HCT116 (cell line): ENCODE results near the gene VSX1. TPM values are rescaled to one million over a fixed set of nuclear protein-coding genes. Genes with fewer than 3 reads are reported as not detected.

Source experiments
- ATAC-seq: fragments of 200-7000 bp; cut with Tn5 transposase; 2 replicates; pipeline ENCODE4 v1.9.1; 2020; ENCODE audit warnings: mild to moderate bottlenecking, moderate library complexity
- BruUV-seq: library from RNA; stranded (reverse); fragments of 400-500 nt; replicated peaks from 2 replicates; lab custom pipeline; 2021; lab: Mats Ljungman, UMichigan
- CTCF ChIA-PET: fragments of 300-600 bp; sonication (Branson Sonifier 250); formaldehyde crosslinking; loops from one replicate; lab custom pipeline; 2021; ENCODE audit warnings: antibody characterized with exemption; lab: Charles Lee
- POLR2A ChIA-PET: fragments of 300-600, 350-600 bp; sonication (Branson Sonifier 250); formaldehyde crosslinking; loops from one replicate; lab custom pipeline; 2021; ENCODE audit warnings: antibody characterized with exemption; lab: Charles Lee
- RAD21 ChIA-PET, 2 experiments: fragments of 300-600 bp; sonication (Branson Sonifier 250); formaldehyde crosslinking; loops; one replicate each; lab custom pipeline; 2023; ENCODE audit warnings: low total read pairs in 2 of 2; ENCODE audit not compliant: uncharacterized antibody in 2 of 2, unreplicated experiment in 2 of 2, low non-redundant PET in 1 of 2; lab: Charles Lee
- DNase-seq: peaks from one replicate; pipeline ENCODE4 v3.0.0-alpha.2; 2010; ENCODE audit warnings: low read depth, low spot score
- H2AFZ ChIP-seq: fragments of 200-600 bp; shearing (Covaris generic), sonication (generic); 2 replicates; pipeline ENCODE4 v1.6.1; 2017; ENCODE audit warnings: low read depth, mixed run types, mixed read lengths, antibody characterized with exemption, low read length; ENCODE audit not compliant: poor library complexity, severe bottlenecking
- H3K27ac ChIP-seq: 2 replicates; pipeline ENCODE4 v1.5.1; 2012; ENCODE audit warnings: low read depth, low read length
- H3K27me3 ChIP-seq: fragments of 200-600 bp; sonication (generic); 2 replicates; pipeline ENCODE4 v1.6.1; 2016; ENCODE audit warnings: mixed run types, low read length, mixed read lengths; ENCODE audit not compliant: insufficient read depth
- H3K36me3 ChIP-seq, 2 experiments: fragments of 200-500 bp in 1 of 2; fragments of 200-600 bp in 1 of 2; sonication (Bioruptor generic) in 1 of 2; sonication (generic) in 1 of 2; 2 replicates each; pipeline versions ENCODE4 v1.5.1 to v1.6.1; 2014 to 2016; ENCODE audit warnings: low read length in 2 of 2, inconsistent platforms in 1 of 2, mixed read lengths in 1 of 2, mixed run types in 1 of 2; ENCODE audit not compliant: insufficient read depth in 2 of 2, control insufficient read depth in 1 of 2
- H3K4me1 ChIP-seq, 2 experiments: fragments of 200-600 bp in 1 of 2; sonication (generic) in 1 of 2; 2 replicates each; pipeline versions ENCODE4 v1.5.1 to v1.6.1; 2012 to 2017; ENCODE audit warnings: low read length in 2 of 2, inconsistent platforms in 1 of 2, mild to moderate bottlenecking in 1 of 2, mixed read lengths in 1 of 2, mixed run types in 1 of 2, moderate library complexity in 1 of 2; ENCODE audit not compliant: insufficient read depth in 2 of 2, control insufficient read depth in 1 of 2
- H3K4me2 ChIP-seq: fragments of 200-600 bp; sonication (generic); 2 replicates; pipeline ENCODE4 v1.6.1; 2017; ENCODE audit warnings: mixed run types, low read length, mixed read lengths
- H3K4me3 ChIP-seq, 2 experiments: fragments of 200-600 bp in 1 of 2; sonication (generic) in 1 of 2; replicated peaks in 1 of 2; 2 replicates each; pipeline ENCODE4 v1.5.1; 2011 to 2016; ENCODE audit warnings: low read length in 2 of 2, control low read depth in 1 of 2, low read depth in 1 of 2, mild to moderate bottlenecking in 1 of 2, mixed read lengths in 1 of 2, mixed run types in 1 of 2
- H3K79me2 ChIP-seq: fragments of 200-600 bp; sonication (generic); 2 replicates; pipeline ENCODE4 v1.6.1; 2017; ENCODE audit warnings: mild to moderate bottlenecking, mixed run types, low read length, moderate library complexity, mixed read lengths; ENCODE audit not compliant: insufficient read depth
- H3K9ac ChIP-seq: fragments of 200-600 bp; sonication (generic); 2 replicates; pipeline ENCODE4 v1.6.1; 2016; ENCODE audit warnings: low read length, mixed read lengths
- H3K9me2 ChIP-seq: fragments of 200-600 bp; sonication (generic), shearing (Covaris generic); 2 replicates; pipeline ENCODE4 v1.6.1; 2017; ENCODE audit warnings: mixed run types, mild to moderate bottlenecking, moderate library complexity; ENCODE audit not compliant: insufficient read depth
- H3K9me3 ChIP-seq, 2 experiments: fragments of 200-500 bp in 1 of 2; fragments of 200-600 bp in 1 of 2; sonication (Bioruptor generic) in 1 of 2; sonication (generic) in 1 of 2; 2 replicates each; pipeline ENCODE4 v1.6.1; 2014 to 2017; ENCODE audit warnings: low read length in 2 of 2, mixed read lengths in 2 of 2, inconsistent platforms in 1 of 2, low read depth in 1 of 2, mild to moderate bottlenecking in 1 of 2, mixed run types in 1 of 2, moderate library complexity in 1 of 2; ENCODE audit not compliant: control insufficient read depth in 1 of 2, insufficient read depth in 1 of 2
- H4K20me1 ChIP-seq: fragments of 200-600 bp; sonication (generic), shearing (Covaris generic); 2 replicates; pipeline ENCODE4 v1.6.1; 2017; ENCODE audit warnings: mixed run types, mild to moderate bottlenecking, moderate library complexity; ENCODE audit not compliant: insufficient read depth
- CBX3 ChIP-seq: IDR thresholded peaks from 2 replicates; pipeline ENCODE4 v1.6.1; 2012; ENCODE audit warnings: low read depth
- EGR1 ChIP-seq: IDR thresholded peaks from 2 replicates; pipeline ENCODE4 v1.6.1; 2012; ENCODE audit warnings: low read depth
- ELF1 ChIP-seq: IDR thresholded peaks from 2 replicates; pipeline ENCODE4 v1.6.1; 2012; ENCODE audit warnings: low read depth, borderline replicate concordance
- EZH2phosphoT487 ChIP-seq: fragments of 200-600 bp; IDR thresholded peaks from 2 replicates; pipeline ENCODE4 v1.6.1; 2018; ENCODE audit warnings: antibody characterized with exemption, borderline replicate concordance
- JUND ChIP-seq: IDR thresholded peaks from 2 replicates; pipeline ENCODE4 v1.6.1; 2012
- POLR2AphosphoS5 ChIP-seq: IDR thresholded peaks from 2 replicates; pipeline ENCODE4 v1.6.1; 2011; ENCODE audit warnings: mild to moderate bottlenecking, low read depth, low read length, moderate library complexity
- RAD21 ChIP-seq: IDR thresholded peaks from 2 replicates; pipeline ENCODE4 v1.6.1; 2012; ENCODE audit warnings: low read depth, mild to moderate bottlenecking
- SIN3A ChIP-seq: IDR thresholded peaks from 2 replicates; pipeline ENCODE4 v1.6.1; 2012; ENCODE audit warnings: low read depth
- SRF ChIP-seq: IDR thresholded peaks from 2 replicates; pipeline ENCODE4 v1.6.1; 2012; ENCODE audit warnings: low read depth
- ZFX ChIP-seq: fragments of 450-650 bp; IDR thresholded peaks from 2 replicates; pipeline ENCODE4 v1.6.1; 2017
- ZNF274 ChIP-seq: fragments of 200-500 bp; sonication (Bioruptor generic); IDR thresholded peaks from 2 replicates; pipeline ENCODE4 v1.6.1; 2014; ENCODE audit warnings: mild to moderate bottlenecking, low read depth, low read length, inconsistent platforms
- intact Hi-C: fragments of 100-400 bp; cut with micrococcal nuclease; formaldehyde crosslinking; loops from 2 replicates; pipeline ENCODE4 v1.10.0; 2022
- total RNA-seq: library from RNA; stranded (reverse); gene quantifications from one replicate; pipeline ENCODE4 v1.2.1, GENCODE V29; 2021; ENCODE audit not compliant: unreplicated experiment
- TF ChIP-seq, protein P1 (sequence below): IDR thresholded peaks from 2 replicates; pipeline ENCODE4 v1.6.1; 2012; ENCODE audit warnings: low read depth

The VSX1 gene
- total RNA-seq, 1 experiment from 2014 or later: not detected

DNA sequence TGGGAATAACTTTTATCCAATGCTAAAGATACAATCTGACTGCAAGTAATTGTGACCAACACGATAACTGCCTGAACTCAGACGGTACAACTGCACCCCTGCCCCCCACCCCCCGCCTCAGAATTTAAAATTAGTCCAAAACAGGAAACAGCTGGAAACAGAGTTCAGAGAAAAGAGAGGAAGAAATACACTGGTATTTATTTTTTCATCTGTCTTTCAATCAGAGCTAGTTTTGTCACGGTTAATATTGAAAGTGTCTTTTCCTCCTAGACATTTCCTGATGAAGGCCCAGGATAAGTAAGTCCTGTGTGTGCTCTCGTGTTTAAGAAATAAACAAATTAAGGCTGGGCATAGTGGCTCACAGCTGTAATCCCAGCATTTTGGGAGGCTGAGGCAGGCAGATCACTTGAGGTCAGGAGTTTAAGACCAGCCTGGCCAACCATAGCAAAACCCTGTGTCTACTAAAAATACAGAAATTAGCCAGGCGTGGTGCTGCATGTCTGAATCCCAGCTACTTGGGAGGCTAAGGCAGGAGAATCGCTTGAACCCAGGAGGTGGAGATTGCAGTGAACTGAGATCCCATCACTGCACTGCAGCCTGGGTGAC lies 45.5 kb downstream of the VSX1 start:
- BruUV-seq: no TSS peak
- CTCF ChIA-PET: interaction anchor here (0.6 kb wide), 1 partner anchor 14 kb away, joined by 4 read pairs; no protein-coding TSS in a partner anchor
- POLR2A ChIA-PET: no interaction called here
- Histone ChIP-seq H3K4me3 (no peak overlapping the region), H3K9ac (no peak overlapping the region), H3K4me1 (no peaks in the 10 kb centered on the region), H3K79me2 (no peaks in the 10 kb centered on the region), H3K36me3 (no peaks in the 10 kb centered on the region), H3K4me2 (no peak overlapping the region), H3K27me3 (no peaks in the 10 kb centered on the region), H3K9me2 (no peaks in the 10 kb centered on the region), H3K9me3 (no peaks in the 10 kb centered on the region), H2AFZ (no peak overlapping the region), H4K20me1 (no peaks in the 10 kb centered on the region), H3K27ac (no peak overlapping the region)
- TF ChIP-seq ZFX (no peak), EZH2phosphoT487 (no peak), SRF (no peak), ZNF274 (no peak), RAD21 (no peak), POLR2AphosphoS5 (no peak)
- DNase-seq (no peak), ATAC-seq (no peak)
- intact Hi-C loops: no loop called here
- RAD21 ChIA-PET: no interaction called here

DNA sequence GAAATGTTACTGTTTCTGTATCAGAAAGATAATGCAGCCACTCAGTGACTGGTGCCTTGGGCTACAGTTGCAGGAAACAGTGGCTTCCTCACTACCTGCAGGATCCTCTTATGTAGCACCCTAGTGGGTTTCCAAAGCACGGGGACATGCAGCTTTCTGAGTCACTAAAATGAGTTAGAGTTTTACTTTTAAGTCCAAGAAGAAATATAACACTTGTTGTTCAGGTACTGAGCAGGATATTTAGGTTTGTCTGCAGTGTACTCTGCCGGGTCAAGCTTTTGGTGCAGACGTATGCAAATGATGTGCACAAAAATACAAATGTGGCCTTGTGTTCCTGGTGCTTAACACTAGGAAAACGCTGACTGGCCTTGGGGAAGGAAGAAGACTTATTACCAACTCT lies 46.0 kb downstream of the VSX1 start:
- Histone ChIP-seq H3K79me2 (no peaks in the 10 kb centered on the region), H3K4me1 (no peaks in the 10 kb centered on the region), H3K4me2 (no peak overlapping the region), H3K9me2 (no peaks in the 10 kb centered on the region), H3K27me3 (no peaks in the 10 kb centered on the region), H3K36me3 (no peaks in the 10 kb centered on the region), H3K4me3 (no peak overlapping the region), H4K20me1 (no peaks in the 10 kb centered on the region), H2AFZ (no peak overlapping the region), H3K27ac (no peak overlapping the region), H3K9me3 (no peaks in the 10 kb centered on the region), H3K9ac (no peak overlapping the region)
- CTCF ChIA-PET: no interaction called here
- RAD21 ChIA-PET: no interaction called here
- intact Hi-C loops: no loop called here
- BruUV-seq: no TSS peak
- TF ChIP-seq JUND: no peak
- TF ChIP-seq CBX3: no peak
- no peak for TF ChIP-seq SIN3A
- no peak for TF ChIP-seq ELF1
- TF ChIP-seq, protein P1, sequence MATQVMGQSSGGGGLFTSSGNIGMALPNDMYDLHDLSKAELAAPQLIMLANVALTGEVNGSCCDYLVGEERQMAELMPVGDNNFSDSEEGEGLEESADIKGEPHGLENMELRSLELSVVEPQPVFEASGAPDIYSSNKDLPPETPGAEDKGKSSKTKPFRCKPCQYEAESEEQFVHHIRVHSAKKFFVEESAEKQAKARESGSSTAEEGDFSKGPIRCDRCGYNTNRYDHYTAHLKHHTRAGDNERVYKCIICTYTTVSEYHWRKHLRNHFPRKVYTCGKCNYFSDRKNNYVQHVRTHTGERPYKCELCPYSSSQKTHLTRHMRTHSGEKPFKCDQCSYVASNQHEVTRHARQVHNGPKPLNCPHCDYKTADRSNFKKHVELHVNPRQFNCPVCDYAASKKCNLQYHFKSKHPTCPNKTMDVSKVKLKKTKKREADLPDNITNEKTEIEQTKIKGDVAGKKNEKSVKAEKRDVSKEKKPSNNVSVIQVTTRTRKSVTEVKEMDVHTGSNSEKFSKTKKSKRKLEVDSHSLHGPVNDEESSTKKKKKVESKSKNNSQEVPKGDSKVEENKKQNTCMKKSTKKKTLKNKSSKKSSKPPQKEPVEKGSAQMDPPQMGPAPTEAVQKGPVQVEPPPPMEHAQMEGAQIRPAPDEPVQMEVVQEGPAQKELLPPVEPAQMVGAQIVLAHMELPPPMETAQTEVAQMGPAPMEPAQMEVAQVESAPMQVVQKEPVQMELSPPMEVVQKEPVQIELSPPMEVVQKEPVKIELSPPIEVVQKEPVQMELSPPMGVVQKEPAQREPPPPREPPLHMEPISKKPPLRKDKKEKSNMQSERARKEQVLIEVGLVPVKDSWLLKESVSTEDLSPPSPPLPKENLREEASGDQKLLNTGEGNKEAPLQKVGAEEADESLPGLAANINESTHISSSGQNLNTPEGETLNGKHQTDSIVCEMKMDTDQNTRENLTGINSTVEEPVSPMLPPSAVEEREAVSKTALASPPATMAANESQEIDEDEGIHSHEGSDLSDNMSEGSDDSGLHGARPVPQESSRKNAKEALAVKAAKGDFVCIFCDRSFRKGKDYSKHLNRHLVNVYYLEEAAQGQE: no peak
- no peak for TF ChIP-seq EGR1
- no peak for ATAC-seq
- DNase-seq: no peak
- POLR2A ChIA-PET: no interaction called here
